ENCODE data around the gene TTC31.
"Not testable (repeated sequence)": the region's sequence is repeated elsewhere in the genome, so short reads cannot be mapped to it uniquely, and the experiment has no call there.

Gene TTC31

DNA sequence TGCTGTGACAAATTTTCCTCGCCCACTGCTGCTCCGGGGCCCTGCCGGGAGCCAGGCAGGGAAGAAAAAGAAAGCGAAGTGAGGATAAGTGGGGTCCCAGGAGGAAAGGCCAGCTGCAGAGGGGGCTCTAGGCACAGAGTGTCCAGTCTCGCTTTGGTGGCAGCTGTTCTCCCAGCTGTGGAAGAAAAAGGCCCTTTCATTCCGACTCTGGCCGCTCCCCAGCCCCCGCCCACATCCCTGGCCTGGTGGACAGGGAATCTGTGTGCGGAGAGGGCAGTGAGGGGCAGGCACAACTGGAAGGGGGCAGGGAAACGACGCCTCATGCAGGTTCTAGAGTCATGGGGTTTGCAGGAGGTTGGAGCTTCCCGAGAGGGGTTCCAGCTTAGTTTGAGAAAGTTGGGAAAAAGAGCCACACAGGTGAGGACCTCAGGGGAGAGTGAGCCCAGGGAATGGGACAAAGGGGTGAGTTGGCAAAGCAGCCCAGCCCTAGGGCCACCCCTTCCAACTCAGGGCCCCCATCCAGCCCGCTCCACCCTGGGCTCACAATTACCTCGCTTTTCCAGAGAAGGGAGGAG is 43.0 kb upstream of the TTC31 start:
- H3K4me3 ChIP-seq (ENCODE audit: low read depth, low read length) = peak overlapping the region; percentile 61
- TF ChIP-seq, protein P1, sequence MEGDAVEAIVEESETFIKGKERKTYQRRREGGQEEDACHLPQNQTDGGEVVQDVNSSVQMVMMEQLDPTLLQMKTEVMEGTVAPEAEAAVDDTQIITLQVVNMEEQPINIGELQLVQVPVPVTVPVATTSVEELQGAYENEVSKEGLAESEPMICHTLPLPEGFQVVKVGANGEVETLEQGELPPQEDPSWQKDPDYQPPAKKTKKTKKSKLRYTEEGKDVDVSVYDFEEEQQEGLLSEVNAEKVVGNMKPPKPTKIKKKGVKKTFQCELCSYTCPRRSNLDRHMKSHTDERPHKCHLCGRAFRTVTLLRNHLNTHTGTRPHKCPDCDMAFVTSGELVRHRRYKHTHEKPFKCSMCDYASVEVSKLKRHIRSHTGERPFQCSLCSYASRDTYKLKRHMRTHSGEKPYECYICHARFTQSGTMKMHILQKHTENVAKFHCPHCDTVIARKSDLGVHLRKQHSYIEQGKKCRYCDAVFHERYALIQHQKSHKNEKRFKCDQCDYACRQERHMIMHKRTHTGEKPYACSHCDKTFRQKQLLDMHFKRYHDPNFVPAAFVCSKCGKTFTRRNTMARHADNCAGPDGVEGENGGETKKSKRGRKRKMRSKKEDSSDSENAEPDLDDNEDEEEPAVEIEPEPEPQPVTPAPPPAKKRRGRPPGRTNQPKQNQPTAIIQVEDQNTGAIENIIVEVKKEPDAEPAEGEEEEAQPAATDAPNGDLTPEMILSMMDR (IDR thresholded peaks at IDR 0.05; ENCODE audit: low read depth, low read length) = no peak
- in situ Hi-C loops (cut with HindIII; ENCODE audit: low sequenced_read_pairs) = no loop called here
- DNase-seq (ENCODE audit: low read depth, low spot score) = peak; percentile 51

GRCh38 chr2:74440378-74441169 is 42.3 kb upstream of the TTC31 start:
- peak overlapping the region; percentile 61 for H3K4me3 ChIP-seq (ENCODE audit: low read depth, low read length)
- in situ Hi-C loops (cut with HindIII; ENCODE audit: low sequenced_read_pairs) = no loop called here
- DNase-seq (ENCODE audit: low read depth, low spot score) = peak; percentile 78
- TF ChIP-seq, protein P1 (IDR thresholded peaks at IDR 0.05; ENCODE audit: low read depth, low read length) = peak; percentile 29

DNA sequence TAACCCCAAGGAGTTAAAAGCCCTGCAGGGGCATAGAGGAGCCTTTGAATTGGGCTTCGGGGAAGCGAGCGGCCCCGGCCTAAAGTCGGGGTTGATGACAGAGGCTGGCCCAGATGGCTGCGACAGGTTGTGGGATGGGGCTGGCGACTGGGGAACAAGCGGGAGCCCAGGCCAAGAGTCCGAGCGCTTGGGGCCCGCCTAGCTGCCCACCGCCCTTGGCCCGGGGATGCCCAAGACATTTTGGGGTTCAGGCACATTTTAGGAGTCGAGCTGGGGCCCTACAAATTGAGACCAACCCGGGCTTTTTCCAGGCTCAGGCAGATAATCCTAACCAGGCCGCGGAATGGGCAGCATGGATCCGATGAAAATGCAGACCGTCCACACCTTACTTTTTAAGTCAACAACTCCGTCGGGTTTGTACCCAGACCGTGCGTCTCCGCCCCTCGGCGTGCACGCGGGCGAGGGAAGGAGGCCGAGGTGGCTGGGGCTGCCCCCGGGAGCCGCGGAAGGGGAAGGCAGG is 41.7 kb upstream of the TTC31 start:
- no peak for DNase-seq (ENCODE audit: low read depth, low spot score)
- TF ChIP-seq, protein P1 (IDR thresholded peaks at IDR 0.05; ENCODE audit: low read depth, low read length) = no peak
- in situ Hi-C loops (cut with HindIII; ENCODE audit: low sequenced_read_pairs) = no loop called here
- peak overlapping the region; percentile 5 for H3K4me3 ChIP-seq (ENCODE audit: low read depth, low read length)

GRCh38 chr2:74441690-74442482 is 41.0 kb upstream of the TTC31 start, which contains the start of gene RTKN:
Gene RTKN, minus strand, starts transcription at chr2:74441937. Its CDS starts 121 bp downstream, at chr2:74441816.
- no peak for DNase-seq (ENCODE audit: low read depth, low spot score)
- TF ChIP-seq, protein P1 (IDR thresholded peaks at IDR 0.05; ENCODE audit: low read depth, low read length) = no peak
- in situ Hi-C loops (cut with HindIII; ENCODE audit: low sequenced_read_pairs) = no loop called here
- H3K4me3 ChIP-seq (ENCODE audit: low read depth, low read length) = peak within 1 kb of the TSS; percentile 61

DNA sequence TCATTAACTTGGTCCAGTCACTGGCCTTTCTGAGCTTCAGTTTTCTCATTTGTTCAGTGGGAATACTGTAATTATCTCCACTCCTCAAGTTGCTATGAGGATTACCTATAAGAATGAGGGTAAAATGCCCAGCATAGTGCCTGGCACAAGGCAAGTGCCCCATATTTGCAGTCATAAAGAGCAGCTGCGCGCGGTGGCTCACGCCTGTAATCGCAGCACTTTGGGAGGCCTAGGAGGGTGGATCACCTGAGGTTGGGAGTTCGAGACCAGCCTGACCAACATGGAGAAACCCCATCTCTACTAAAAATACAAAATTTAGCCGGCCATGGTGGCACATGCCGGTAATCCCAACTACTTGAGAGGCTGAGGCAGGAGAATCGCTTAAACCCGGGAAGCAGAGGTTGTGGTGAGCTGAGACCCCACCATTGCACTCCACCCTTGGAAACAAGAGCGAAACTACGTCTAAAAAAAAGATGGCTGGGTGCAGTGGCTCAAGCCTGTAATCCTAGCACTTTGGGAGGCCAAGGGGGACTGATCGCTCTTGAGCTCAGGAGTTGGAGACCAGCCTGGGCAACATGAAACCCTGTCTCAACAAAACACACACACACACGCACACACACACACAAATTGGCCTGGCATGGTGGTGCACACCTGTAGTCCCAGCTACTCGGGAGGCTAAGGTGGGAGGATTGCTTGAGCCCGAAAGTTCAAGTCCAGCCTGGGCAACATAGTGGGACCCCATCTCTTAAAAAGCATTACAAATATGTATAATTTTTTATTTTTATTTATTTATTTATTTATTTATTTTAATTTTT is 40.2 kb upstream of the TTC31 start:
- H3K4me3 ChIP-seq (ENCODE audit: low read depth, low read length); in situ Hi-C loops (cut with HindIII; ENCODE audit: low sequenced_read_pairs); DNase-seq (ENCODE audit: low read depth, low spot score): not testable (repeated sequence)

GRCh38 chr2:74444498-74445318 is 38.2 kb upstream of the TTC31 start:
- no peak overlapping the region for H3K4me3 ChIP-seq (ENCODE audit: low read depth, low read length)
- in situ Hi-C loops (cut with HindIII; ENCODE audit: low sequenced_read_pairs) = no loop called here
- TF ChIP-seq, protein P1 (IDR thresholded peaks at IDR 0.05; ENCODE audit: low read depth, low read length) = no peak
- DNase-seq (ENCODE audit: low read depth, low spot score) = no peak
